Measurements from ENCODE around the gene CNN2.
A peak's percentile ranks its signal among the peaks of the same experiment; 100 is the strongest.

Gene CNN2

DNA sequence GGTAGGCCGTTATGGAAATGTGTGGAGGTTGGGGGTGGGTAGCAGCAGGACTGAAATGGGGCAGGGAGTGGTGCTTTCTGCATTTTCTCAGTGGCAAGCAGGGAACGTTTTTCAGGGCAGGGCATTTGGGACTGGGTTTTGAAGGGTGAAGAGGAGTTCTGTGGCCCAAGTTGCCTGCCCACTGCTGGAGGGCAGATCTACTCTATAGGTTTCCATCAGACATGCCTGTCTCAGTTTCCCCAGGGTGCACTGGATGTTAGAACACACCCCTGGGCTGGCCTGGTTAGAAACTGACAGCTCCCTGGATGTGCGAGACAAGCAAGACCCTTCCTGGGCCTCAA lies 27.1 kb upstream of the CNN2 start:
- TF ChIP-seq, protein P1, sequence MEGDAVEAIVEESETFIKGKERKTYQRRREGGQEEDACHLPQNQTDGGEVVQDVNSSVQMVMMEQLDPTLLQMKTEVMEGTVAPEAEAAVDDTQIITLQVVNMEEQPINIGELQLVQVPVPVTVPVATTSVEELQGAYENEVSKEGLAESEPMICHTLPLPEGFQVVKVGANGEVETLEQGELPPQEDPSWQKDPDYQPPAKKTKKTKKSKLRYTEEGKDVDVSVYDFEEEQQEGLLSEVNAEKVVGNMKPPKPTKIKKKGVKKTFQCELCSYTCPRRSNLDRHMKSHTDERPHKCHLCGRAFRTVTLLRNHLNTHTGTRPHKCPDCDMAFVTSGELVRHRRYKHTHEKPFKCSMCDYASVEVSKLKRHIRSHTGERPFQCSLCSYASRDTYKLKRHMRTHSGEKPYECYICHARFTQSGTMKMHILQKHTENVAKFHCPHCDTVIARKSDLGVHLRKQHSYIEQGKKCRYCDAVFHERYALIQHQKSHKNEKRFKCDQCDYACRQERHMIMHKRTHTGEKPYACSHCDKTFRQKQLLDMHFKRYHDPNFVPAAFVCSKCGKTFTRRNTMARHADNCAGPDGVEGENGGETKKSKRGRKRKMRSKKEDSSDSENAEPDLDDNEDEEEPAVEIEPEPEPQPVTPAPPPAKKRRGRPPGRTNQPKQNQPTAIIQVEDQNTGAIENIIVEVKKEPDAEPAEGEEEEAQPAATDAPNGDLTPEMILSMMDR (IDR thresholded peaks at IDR 0.05; ENCODE audit: borderline replicate concordance, extremely low read depth, low read length, poor library complexity, severe bottlenecking) = no peak
- TF ChIP-seq EZH2 (IDR thresholded peaks at IDR 0.05; ENCODE audit: borderline replicate concordance, low read depth, low read length, severe bottlenecking) = no peak
- Histone ChIP-seq H3K27me3 (ENCODE audit: insufficient read depth, low read length, poor library complexity) (peaks cover 6% of the 10 kb centered on the region), H3K4me2 (ENCODE audit: insufficient read depth, low read length) (no peak overlapping the region), H3K9me3 (ENCODE audit: insufficient read depth, low read length, severe bottlenecking) (no peaks in the 10 kb centered on the region), H3K9ac (ENCODE audit: low read depth, low read length) (no peak overlapping the region), H3K4me1 (ENCODE audit: insufficient read depth, low read length) (peaks cover 9% of the 10 kb centered on the region), H3K36me3 (ENCODE audit: insufficient read depth, low read length) (peaks cover 2% of the 10 kb centered on the region), H3K4me3 (ENCODE audit: low read depth in 1 of 2, low read length in 2 of 2) (no peak overlapping the region), H4K20me1 (ENCODE audit: insufficient read depth, low read length) (peaks cover 13% of the 10 kb centered on the region), H3K27ac (ENCODE audit: low read length) (no peak overlapping the region), H3K79me2 (ENCODE audit: insufficient read depth, low read length) (no peaks in the 10 kb centered on the region), H2AFZ (ENCODE audit: low read depth, low read length) (no peak overlapping the region)
- ATAC-seq (ENCODE audit: insufficient read depth, low read depth) (no peak), DNase-seq (no peak)

DNA sequence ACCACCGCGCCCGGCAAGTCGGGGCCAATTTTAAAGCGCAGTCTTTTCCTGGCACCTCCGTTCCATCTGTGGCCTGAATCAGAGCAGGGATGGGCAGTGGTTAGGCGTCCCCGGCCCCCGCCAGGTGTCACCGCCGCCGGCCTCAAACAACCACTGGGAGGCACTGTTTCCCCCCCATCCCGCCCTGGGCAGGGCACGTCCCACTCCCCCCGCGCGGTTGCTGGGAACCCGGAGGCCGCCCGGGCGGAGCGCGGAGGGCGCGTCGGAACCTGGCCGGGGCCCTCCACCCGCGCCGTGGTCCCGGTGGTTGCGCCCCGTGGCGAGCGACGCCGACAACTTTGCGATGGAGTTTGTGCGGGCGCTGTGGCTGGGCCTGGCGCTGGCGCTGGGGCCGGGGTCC lies 26.3 kb upstream of the CNN2 start, which contains the start of gene GRIN3B:
TSS of gene GRIN3B (plus strand) at position 325 of the 400 bp plus-strand sequence. CDS start at position 344, 19 bp downstream.
- no peaks in the 10 kb centered on the region for H3K79me2 ChIP-seq (ENCODE audit: insufficient read depth, low read length)
- H3K4me2 ChIP-seq (ENCODE audit: insufficient read depth, low read length) = no peak within 1 kb of the TSS
- H3K27ac ChIP-seq (ENCODE audit: low read length) = no peak within 1 kb of the TSS
- DNase-seq = peak; percentile 41
- no peak within 1 kb of the TSS for H3K4me3 ChIP-seq (ENCODE audit: low read depth in 1 of 2, low read length in 2 of 2)
- H3K9ac ChIP-seq (ENCODE audit: low read depth, low read length) = no peak within 1 kb of the TSS
- H2AFZ ChIP-seq (ENCODE audit: low read depth, low read length) = no peak within 1 kb of the TSS
- no peaks in the 10 kb centered on the region; the same call in 1 of the 2 replicates for H3K36me3 ChIP-seq (ENCODE audit: insufficient read depth, low read length)
- peaks cover 6% of the 10 kb centered on the region for H3K27me3 ChIP-seq (ENCODE audit: insufficient read depth, low read length, poor library complexity)
- peaks cover 9% of the 10 kb centered on the region for H3K4me1 ChIP-seq (ENCODE audit: insufficient read depth, low read length)
- H4K20me1 ChIP-seq (ENCODE audit: insufficient read depth, low read length) = peaks cover 9% of the 10 kb centered on the region
- no peak for ATAC-seq (ENCODE audit: insufficient read depth, low read depth)
- no peaks in the 10 kb centered on the region for H3K9me3 ChIP-seq (ENCODE audit: insufficient read depth, low read length, severe bottlenecking)
- no peak for TF ChIP-seq EZH2 (IDR thresholded peaks at IDR 0.05; ENCODE audit: borderline replicate concordance, low read depth, low read length, severe bottlenecking)
- TF ChIP-seq, protein P1 (IDR thresholded peaks at IDR 0.05; ENCODE audit: borderline replicate concordance, extremely low read depth, low read length, poor library complexity, severe bottlenecking) = peak; percentile 37

DNA sequence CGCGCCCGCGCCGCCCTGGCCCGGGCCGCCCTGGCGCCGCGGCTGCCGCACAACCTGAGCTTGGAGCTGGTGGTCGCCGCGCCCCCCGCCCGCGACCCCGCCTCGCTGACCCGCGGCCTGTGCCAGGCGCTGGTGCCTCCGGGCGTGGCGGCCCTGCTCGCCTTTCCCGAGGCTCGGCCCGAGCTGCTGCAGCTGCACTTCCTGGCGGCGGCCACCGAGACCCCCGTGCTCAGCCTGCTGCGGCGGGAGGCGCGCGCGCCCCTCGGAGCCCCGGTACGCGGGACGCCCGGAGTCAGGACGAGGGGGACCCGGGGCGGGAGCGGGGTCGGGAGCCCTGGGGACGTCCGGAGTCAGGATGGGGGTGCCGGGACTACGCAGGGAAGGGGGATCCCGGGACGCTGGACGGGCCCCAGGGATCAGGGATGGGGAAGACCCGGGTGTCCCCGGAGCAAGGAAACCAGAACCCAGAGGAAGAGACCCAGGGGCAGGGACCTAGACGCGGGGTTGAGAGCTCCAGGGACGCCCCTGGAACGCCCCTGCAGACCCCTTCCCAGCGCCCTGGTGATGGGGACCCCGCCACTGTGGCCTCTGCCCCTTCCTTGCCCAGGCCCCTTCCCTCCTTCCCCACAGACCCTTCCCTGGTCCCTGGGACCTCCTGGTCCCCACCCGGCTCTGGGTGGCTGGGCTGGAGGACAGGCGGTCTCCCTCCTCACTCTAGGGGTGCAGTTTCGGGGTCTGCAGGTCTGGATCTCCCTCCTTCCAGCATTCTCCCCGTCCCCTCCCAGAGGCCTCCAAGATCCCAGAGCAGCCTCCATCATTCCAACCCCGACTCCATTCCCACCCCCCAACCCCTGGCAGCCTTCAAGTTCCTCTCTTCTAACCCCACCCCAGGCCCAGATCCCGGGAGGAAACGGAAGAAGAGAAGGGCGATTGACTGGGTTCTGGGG lies 25.5 kb upstream of the CNN2 start:
- H3K4me3 ChIP-seq (ENCODE audit: low read depth in 1 of 2, low read length in 2 of 2) = no peak overlapping the region
- no peaks in the 10 kb centered on the region for H3K9me3 ChIP-seq (ENCODE audit: insufficient read depth, low read length, severe bottlenecking)
- TF ChIP-seq, protein P1 (IDR thresholded peaks at IDR 0.05; ENCODE audit: borderline replicate concordance, extremely low read depth, low read length, poor library complexity, severe bottlenecking) = no peak
- TF ChIP-seq EZH2 (IDR thresholded peaks at IDR 0.05; ENCODE audit: borderline replicate concordance, low read depth, low read length, severe bottlenecking) = no peak
- peaks cover 6% of the 10 kb centered on the region for H3K27me3 ChIP-seq (ENCODE audit: insufficient read depth, low read length, poor library complexity)
- ATAC-seq (ENCODE audit: insufficient read depth, low read depth) (no peak), DNase-seq (no peak)
- no peaks in the 10 kb centered on the region for H3K36me3 ChIP-seq (ENCODE audit: insufficient read depth, low read length)
- H3K79me2 ChIP-seq (ENCODE audit: insufficient read depth, low read length) = no peaks in the 10 kb centered on the region
- peaks cover 7% of the 10 kb centered on the region for H3K4me1 ChIP-seq (ENCODE audit: insufficient read depth, low read length)
- no peak overlapping the region for H3K9ac ChIP-seq (ENCODE audit: low read depth, low read length)
- no peak overlapping the region for H3K27ac ChIP-seq (ENCODE audit: low read length)
- H3K4me2 ChIP-seq (ENCODE audit: insufficient read depth, low read length) = no peak overlapping the region
- H2AFZ ChIP-seq (ENCODE audit: low read depth, low read length) = no peak overlapping the region
- peaks cover 6% of the 10 kb centered on the region for H4K20me1 ChIP-seq (ENCODE audit: insufficient read depth, low read length)

All from DND-41 (cell line).